ENCODE measurements around the gene FAM50B.

Gene FAM50B

DNA sequence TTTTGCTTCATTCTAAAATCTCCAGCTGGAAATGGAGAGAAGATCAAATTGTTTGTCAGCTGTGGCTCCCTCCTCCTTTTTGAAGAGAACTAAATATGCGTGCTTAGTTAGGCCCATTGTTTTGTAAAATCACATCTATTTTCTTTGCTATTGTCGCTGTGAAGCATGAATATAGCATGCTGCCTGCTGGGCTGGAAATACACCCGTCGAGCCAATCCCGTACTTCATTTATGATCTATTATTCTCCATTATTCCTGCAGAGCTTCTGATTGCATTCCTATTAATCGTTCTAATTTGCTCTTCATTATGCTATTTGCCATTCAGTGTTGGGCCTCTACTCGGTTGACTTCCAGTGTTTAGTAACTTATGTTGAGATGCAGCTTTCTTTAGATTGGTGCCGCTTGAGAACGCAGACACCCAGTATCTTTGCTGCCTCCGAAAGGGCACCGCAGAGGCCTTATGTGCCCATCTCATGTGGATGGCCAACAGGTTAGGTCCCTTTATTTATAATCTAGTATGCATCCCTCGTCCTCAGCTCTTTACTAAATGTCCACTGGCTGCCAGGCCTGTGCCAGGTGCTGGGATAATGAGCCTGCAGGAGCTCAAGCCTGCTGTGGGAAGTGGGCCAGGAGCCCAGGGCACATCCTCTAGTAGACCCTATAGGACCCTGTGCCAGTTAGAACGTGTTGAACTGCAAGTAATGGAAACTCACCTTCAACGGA, 45.6 kb downstream of the FAM50B start:
- H3K9me3 ChIP-seq (ENCODE audit: control insufficient read depth, insufficient read depth, low read length) = no peaks in the 10 kb centered on the region
- peaks cover 14% of the 10 kb centered on the region for H3K4me1 ChIP-seq (ENCODE audit: control insufficient read depth, insufficient read depth, low read length)
- no peaks in the 10 kb centered on the region for H3K36me3 ChIP-seq (ENCODE audit: control insufficient read depth, insufficient read depth, low read length)
- no peaks in the 10 kb centered on the region for H3K27me3 ChIP-seq (ENCODE audit: control insufficient read depth, insufficient read depth, low read length)
- no peak overlapping the region for H3K4me3 ChIP-seq (ENCODE audit: low read depth, low read length)
- H3K9ac ChIP-seq (ENCODE audit: low read depth, low read length) = no peak overlapping the region

DNA sequence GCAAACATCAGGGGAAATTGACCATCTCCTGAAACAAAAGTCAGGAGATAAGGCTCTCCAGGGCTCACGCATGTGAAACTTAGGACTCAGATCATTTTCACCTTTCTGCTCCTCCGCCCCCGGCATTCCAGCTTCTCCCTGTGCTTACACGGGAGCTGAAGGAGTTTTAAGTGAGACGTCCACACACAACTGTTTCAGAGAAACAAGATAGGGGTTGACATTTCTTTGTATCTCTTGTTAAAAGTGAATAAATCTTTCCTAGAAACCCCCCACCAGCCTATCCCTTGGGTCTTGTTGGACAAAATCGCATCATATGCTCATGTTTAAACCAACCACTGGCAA, 46.1 kb downstream of the FAM50B start:
- Histone ChIP-seq H3K4me1 (ENCODE audit: control insufficient read depth, insufficient read depth, low read length) (peaks cover 14% of the 10 kb centered on the region), H3K36me3 (ENCODE audit: control insufficient read depth, insufficient read depth, low read length) (no peaks in the 10 kb centered on the region)

GRCh38 chr6:3895805-3896204, 46.6 kb downstream of the FAM50B start:
- no peaks in the 10 kb centered on the region for H3K27me3 ChIP-seq (ENCODE audit: control insufficient read depth, insufficient read depth, low read length)
- peaks cover 14% of the 10 kb centered on the region for H3K4me1 ChIP-seq (ENCODE audit: control insufficient read depth, insufficient read depth, low read length)
- H3K9ac ChIP-seq (ENCODE audit: low read depth, low read length) = no peak overlapping the region
- no peaks in the 10 kb centered on the region for H3K9me3 ChIP-seq (ENCODE audit: control insufficient read depth, insufficient read depth, low read length)
- no peaks in the 10 kb centered on the region for H3K36me3 ChIP-seq (ENCODE audit: control insufficient read depth, insufficient read depth, low read length)
- H3K4me3 ChIP-seq (ENCODE audit: low read depth, low read length) = no peak overlapping the region

More for the DNA sequence above, 46.1 kb downstream of the FAM50B start:
- Histone ChIP-seq H3K27me3 (ENCODE audit: control insufficient read depth, insufficient read depth, low read length) (no peaks in the 10 kb centered on the region), H3K9me3 (ENCODE audit: control insufficient read depth, insufficient read depth, low read length) (no peaks in the 10 kb centered on the region), H3K4me3 (ENCODE audit: low read depth, low read length) (no peak overlapping the region), H3K9ac (ENCODE audit: low read depth, low read length) (no peak overlapping the region)

GRCh38 chr6:3898265-3898994, 49.3 kb downstream of the FAM50B start:
- H3K9me3 ChIP-seq (ENCODE audit: control insufficient read depth, insufficient read depth, low read length) = no peaks in the 10 kb centered on the region
- no peaks in the 10 kb centered on the region for H3K27me3 ChIP-seq (ENCODE audit: control insufficient read depth, insufficient read depth, low read length)
- no peaks in the 10 kb centered on the region for H3K36me3 ChIP-seq (ENCODE audit: control insufficient read depth, insufficient read depth, low read length)
- no peak overlapping the region for H3K4me3 ChIP-seq (ENCODE audit: low read depth, low read length)
- H3K9ac ChIP-seq (ENCODE audit: low read depth, low read length) = no peak overlapping the region
- peaks cover 14% of the 10 kb centered on the region for H3K4me1 ChIP-seq (ENCODE audit: control insufficient read depth, insufficient read depth, low read length)

- Histone ChIP-seq H3K4me1 (ENCODE audit: control insufficient read depth, insufficient read depth, low read length) (peaks cover 14% of the 10 kb centered on the region), H3K4me3 (ENCODE audit: low read depth, low read length) (no peak overlapping the region), H3K36me3 (ENCODE audit: control insufficient read depth, insufficient read depth, low read length) (no peaks in the 10 kb centered on the region), H3K9me3 (ENCODE audit: control insufficient read depth, insufficient read depth, low read length) (no peaks in the 10 kb centered on the region), H3K27me3 (ENCODE audit: control insufficient read depth, insufficient read depth, low read length) (no peaks in the 10 kb centered on the region), H3K9ac (ENCODE audit: low read depth, low read length) (no peak overlapping the region)
These were observed 49.9 kb downstream of the FAM50B start for GRCh38 chr6:3899061-3899460.

DNA sequence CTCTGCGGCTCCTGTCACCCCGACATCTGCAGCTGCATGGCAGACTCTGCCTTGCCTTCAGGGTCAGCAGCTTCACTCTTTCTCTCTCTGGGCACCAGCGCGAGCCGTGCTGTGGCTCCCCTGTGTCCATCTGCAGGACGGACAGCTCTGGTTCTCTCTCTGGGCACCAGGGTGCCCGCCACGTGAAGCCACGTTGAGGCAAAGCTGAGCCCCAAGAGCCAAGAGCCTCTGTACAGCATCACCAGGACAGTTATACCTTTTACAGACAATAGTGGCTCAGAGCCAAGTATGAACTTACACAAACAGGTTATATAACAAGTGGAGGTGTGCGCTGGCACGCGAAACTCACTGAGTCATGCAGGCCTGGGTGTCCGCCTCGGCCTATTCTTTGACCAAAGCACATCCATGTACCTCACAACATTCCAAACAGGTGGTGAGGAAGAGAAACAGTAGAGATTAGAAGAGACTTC, 50.8 kb downstream of the FAM50B start:
- no peaks in the 10 kb centered on the region for H3K36me3 ChIP-seq (ENCODE audit: control insufficient read depth, insufficient read depth, low read length)
- H3K9me3 ChIP-seq (ENCODE audit: control insufficient read depth, insufficient read depth, low read length) = no peaks in the 10 kb centered on the region
- no peak overlapping the region for H3K4me3 ChIP-seq (ENCODE audit: low read depth, low read length)
- no peak overlapping the region for H3K9ac ChIP-seq (ENCODE audit: low read depth, low read length)
- no peaks in the 10 kb centered on the region for H3K27me3 ChIP-seq (ENCODE audit: control insufficient read depth, insufficient read depth, low read length)
- H3K4me1 ChIP-seq (ENCODE audit: control insufficient read depth, insufficient read depth, low read length) = peaks cover 8% of the 10 kb centered on the region

Data from iPS-15b (cell line).